NCI-H2081 (cell line): ENCODE data around the gene MAFG.

Experiments
- DNase-seq, 2 experiments: peaks; one replicate each; lab custom pipeline; 2025; lab: John Stamatoyannopoulos, UW

The MAFG gene

GRCh38 chr17:81898029-81898866, 29.3 kb downstream of the MAFG start:
- no peak for DNase-seq

- DNase-seq, result no peak
These were observed 32.1 kb downstream of the MAFG start for GRCh38 chr17:81895400-81895799.

GRCh38 chr17:81891303-81891552, 36.3 kb downstream of the MAFG start:
- DNase-seq, result no peak

- DNase-seq, result no peak
These were observed 36.9 kb downstream of the MAFG start for GRCh38 chr17:81890447-81891302.

- no peak for DNase-seq
These were observed 37.9 kb downstream of the MAFG start for GRCh38 chr17:81889602-81890001.

- DNase-seq, result no peak
These were observed 38.4 kb downstream of the MAFG start for GRCh38 chr17:81888988-81889595.

- no peak for DNase-seq
These were observed 39.2 kb downstream of the MAFG start for GRCh38 chr17:81888105-81888987.

GRCh38 chr17:81885869-81886548, 41.5 kb downstream of the MAFG start:
- DNase-seq, result no peak

DNA sequence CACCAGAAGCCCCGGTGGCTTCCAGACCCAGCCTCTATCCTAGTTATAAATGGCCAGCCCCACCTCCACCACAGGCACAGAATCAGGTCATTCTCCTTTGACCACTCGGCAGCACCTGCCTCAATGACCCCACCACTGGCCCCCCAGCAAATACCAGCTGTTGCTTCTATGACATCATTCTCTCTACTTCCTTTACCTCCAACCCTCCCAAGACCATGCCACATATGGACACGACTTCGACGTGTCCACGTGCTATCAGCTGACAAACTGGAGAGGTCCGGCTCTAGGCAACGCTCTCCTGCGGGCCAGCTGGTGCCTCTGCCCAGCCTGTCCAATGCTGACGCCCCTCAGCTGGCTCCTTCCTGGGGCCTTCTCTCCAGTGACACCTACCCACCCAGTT, 42.1 kb downstream of the MAFG start:
- no peak for DNase-seq

DNA sequence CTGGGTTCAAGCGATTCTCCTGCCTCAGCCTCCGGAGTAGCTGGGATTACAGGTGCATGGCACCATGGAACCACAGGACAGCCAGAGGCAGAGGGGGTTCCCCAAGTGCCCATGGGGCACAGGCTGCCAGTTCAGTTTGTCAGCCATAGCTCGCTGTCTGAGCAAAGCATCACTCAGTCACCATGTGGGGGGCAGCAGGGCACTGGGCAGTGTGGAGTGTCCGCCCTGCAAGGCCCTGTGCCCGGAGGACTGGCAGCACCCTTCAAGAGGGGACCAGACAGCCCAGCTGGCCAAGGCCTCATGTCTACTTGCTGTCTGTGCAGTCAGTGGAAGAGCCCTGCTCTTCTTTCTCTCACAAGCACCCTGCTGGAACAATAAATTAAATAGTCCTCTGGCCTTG, 42.6 kb downstream of the MAFG start:
- no peak for DNase-seq

- DNase-seq, result no peak
These were observed 43.0 kb downstream of the MAFG start for GRCh38 chr17:81884520-81884919.

DNA sequence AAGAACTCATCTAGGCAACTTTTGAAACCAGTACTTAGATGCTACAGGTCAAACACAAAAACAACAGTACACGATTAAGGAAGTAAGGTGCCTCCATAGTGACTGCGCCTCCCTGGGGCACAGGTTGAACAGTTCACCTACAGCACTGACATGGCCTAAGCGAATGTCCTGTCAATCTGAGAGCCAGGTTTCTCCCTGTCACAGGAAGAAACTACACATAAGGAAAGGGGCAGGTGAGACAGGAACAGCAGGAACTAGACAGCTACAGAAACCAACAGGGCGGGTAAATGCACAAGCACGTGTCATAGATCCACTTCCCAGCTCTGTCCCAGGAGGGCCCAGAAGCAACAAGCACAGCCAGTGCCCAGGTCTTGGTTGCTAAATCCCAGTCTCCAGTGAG, 48.4 kb downstream of the MAFG start:
- no peak for DNase-seq

DNA sequence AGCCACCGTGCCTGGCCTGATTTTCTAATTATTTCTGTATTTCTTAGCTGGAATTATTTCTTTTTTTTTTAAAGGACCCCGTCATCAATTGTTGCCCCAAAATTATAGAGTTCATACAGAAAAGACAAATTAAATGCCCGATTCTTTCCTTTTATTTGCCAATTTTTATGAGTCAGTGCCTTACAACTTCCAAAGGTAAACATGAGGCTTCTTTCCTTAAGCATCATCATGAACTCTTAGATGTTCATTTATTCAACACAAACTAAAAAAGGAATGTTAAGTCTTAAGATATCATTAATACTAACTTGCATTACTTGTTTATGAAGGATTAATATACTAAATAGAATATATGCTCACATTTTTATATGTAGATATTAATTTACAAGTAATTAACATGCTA, 49.2 kb downstream of the MAFG start:
- DNase-seq, result no peak

DNA sequence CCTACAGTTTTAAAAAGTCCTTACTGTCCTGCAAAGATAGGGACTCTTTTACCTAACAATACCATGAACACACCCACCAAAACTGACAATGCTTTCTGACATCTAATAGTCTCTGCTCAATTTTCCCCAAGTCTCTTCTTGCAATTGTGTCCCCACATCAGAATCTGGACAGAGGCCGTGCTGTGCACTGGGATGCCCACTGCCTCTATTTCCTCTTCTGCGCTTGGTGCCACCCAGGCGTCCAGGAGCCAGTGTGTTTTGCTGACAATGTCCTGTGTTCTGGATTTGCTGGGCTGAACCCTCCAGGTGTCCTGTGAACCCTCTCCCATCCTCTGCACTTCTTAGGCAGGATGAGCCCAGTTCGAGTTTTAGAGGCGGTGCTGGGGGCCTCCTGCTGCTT, 50.0 kb downstream of the MAFG start:
- no peak for DNase-seq

DNA sequence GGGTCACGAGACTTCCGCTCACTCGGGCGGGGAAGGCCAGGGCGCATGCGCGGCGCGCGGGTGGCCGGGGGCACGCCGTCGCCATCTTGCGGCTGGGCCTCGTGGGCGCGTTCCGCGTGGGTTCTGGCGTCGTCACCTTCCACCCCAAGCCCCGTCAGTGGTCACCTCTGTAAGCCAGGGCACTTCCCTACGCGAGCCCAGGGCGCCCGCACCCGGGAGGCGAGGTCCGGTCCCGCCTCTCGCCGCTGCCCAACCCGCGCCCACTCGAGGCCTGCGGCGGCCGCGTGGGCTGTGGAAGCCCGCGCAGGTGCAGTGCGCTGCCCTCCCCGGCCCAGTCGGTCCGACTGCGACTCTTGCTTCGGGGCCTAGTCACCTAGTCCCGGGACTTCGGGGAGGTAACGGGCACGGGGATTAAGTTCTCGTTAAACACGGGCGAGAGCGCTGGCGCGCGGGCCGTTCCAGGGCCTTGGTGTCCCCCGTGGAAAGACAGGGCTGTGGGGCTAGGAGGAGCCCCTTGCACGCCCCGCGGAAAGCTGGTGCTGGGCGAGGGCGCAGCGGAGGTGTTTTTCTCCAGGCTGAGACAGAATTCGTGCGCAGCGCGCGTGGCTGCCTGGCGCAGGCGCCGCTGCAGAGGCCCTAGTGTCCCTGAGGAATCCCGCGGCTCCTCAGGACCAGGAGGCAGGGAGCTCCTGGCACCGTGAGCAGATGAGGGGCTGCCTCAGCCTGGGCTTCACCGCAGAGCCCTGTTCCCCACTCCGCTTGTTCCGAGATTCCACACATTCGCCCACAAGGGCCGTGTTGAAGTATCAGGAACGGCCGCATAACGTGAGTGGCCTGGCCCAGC, 55.9 kb downstream of the MAFG start:
- DNase-seq, result peak; percentile 92 to 94

GRCh38 chr17:81870981-81871386, 56.6 kb downstream of the MAFG start, which contains the start of gene ARHGDIA:
Gene ARHGDIA, minus strand, starts transcription at chr17:81871337. Its CDS starts 1,407 bp downstream, at chr17:81869930.
- no peak for DNase-seq

DNA sequence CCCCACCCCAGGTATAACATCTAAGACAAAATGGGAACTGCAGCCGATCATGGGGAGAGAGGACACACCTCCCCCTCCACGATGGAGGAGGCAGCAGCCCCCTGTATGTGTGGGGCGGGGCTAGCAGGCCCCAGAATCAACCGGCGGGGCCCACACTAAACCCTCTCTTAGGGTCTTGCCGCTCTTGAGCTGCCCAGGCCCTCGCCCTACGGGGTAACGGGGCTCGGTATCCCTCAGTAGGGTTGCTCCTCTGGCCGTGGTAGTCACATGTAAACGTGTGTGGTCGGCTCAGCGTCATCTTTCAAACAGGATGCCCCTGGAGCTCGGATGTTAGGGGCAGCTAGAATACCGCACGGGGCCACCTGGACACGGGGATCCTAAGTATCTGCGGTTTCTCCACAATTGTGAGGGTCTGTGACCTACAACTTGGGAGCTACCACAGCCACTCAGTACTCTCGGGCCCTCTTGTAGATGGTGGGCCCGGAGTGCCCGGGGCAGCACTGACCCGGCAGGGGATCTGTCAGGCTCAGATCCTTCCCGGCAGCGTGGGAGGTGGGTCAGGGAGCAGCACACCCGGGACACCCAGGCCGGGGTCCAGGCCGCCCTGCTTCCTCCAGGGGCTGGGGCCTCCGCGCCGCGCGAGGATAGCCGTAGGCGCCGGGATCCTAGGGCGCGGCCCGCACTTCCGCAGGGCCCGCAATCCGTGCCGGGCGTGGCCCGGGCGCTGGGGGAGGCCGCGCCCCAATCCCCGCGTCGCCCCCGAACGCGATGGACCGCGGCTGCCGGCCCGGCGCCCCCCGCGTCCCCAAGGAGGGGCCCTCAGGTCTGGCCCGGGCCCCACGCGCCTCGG, 57.2 kb downstream of the MAFG start:
- DNase-seq, result peak; percentile 28 to 53

DNA sequence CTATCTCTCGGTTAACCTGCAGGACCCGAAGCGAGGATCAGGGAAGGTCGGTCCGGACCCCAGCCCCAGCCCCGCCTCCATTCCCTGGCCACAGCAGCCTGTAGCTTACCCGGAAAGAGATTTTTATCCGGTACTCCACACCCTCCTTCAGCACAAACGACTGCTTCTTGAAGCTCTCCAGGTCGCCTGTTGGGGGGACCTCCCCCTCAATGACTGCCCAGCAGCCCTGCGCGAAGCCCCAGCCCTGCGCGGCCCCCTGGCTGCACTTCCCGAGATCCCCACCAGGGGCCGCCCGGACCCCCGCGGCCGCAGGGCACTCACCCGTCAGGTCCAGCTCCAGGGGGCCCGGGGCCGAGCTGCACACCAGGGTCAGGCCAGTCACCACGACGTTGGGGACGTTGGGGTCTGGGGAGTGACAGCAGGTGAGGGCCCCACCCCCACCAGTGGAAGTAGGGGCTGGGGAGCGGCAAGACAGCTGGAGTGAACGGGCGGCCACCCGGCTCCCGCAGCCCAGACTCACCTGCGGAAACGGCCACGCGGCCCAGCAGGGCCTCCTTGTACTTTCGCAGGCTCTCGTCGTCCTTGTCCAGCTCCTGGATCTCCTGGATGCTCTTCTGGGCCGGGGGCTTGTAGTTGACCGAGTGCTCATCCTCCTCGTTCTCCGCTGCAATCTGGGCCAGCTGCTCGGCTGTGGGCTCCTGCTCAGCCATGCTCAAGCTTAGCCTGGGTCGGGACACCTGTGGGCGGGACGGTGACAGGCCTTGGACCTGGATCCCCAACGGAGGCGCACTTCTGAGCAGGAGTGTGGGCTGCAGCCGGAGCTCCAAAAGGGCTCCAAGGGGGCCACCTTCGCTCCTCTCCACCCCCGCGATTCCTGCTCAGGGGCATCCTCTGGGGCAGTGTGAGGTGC, 58.1 kb downstream of the MAFG start:
- peak; percentile 30 to 41 for DNase-seq
